Tibial artery (tissue), 4 donors: Measurements from ENCODE around the gene SYP.

Source experiments
- DNase-seq, 2 donors: peaks; one replicate each; pipeline ENCODE4 v3.0.0-alpha.2; 2019
- H3K27ac ChIP-seq, 2 donors: fragments of 200-600 bp; sonication (generic) in 1 of 2; 1 replicate in 1 of 2; 2 replicates in 1 of 2; pipeline ENCODE4 v1.5.1; 2018 to 2019; ENCODE audit warnings: mild to moderate bottlenecking in 1 of 2
- H3K27me3 ChIP-seq, 2 donors: fragments of 200-600 bp; sonication (generic) in 1 of 2; one replicate each; pipeline versions ENCODE4 v1.5.1 to v1.6.0; 2016 to 2019
- H3K36me3 ChIP-seq, 3 donors: fragments of 200-600 bp; sonication (generic) in 2 of 3; one replicate each; pipeline ENCODE4 v1.5.1; 2016 to 2019; ENCODE audit warnings: mild to moderate bottlenecking in 2 of 3
- H3K4me1 ChIP-seq, 4 donors: fragments of 200-600 bp; sonication (generic) in 2 of 4; 1 replicate in 3 of 4; 2 replicates in 1 of 4; pipeline ENCODE4 v1.5.1; 2016 to 2019
- H3K4me3 ChIP-seq, 2 donors: fragments of 200-600 bp; sonication (generic) in 1 of 2; 1 replicate in 1 of 2; 2 replicates in 1 of 2; pipeline ENCODE4 v1.5.1; 2018 to 2019; ENCODE audit warnings: mild to moderate bottlenecking in 2 of 2
- H3K9me3 ChIP-seq, 3 donors: fragments of 200-600 bp; sonication (generic) in 1 of 3; one replicate each; pipeline ENCODE4 v1.5.1; 2016 to 2019
- intact Hi-C: fragments of 100-400 bp; cut with DNase I; formaldehyde crosslinking; loops from one replicate; pipeline ENCODE4 v1.15.0; 2023; ENCODE audit warnings: low total_unique reads
- TF ChIP-seq, protein P1 (sequence below), 2 experiments: fragments of 200-600 bp in 1 of 2; fragments of 450-650 bp in 1 of 2; IDR thresholded peaks; one replicate each; pipeline ENCODE4 v1.5.1; 2017 to 2019; ENCODE audit warnings: antibody characterized with exemption in 2 of 2, mild to moderate bottlenecking in 1 of 2, moderate library complexity in 1 of 2

SYP gene

DNA sequence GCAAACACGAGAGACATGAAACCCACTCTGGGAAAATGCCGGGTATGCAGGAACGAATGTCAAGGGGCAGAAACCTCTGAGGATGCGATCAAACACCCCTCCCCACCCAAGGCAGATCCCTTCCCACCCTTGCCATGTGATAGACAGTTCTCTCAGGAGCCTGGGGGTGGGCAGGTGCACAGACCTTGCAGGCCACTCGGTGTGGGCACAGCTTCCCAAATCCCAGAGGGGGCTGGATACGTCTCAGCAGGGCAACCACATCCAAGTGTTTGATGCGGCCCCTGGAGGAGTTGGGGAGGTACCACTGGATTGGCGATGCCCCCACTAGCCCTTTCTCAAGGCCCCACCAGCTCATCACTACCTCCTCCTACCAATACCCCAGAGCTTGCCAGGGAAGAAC lies 10.4 kb upstream of the SYP start:
- Histone ChIP-seq H3K36me3 (no peaks in the 10 kb centered on the region), H3K27ac (no peak overlapping the region)
- intact Hi-C loops: no loop called here

DNA sequence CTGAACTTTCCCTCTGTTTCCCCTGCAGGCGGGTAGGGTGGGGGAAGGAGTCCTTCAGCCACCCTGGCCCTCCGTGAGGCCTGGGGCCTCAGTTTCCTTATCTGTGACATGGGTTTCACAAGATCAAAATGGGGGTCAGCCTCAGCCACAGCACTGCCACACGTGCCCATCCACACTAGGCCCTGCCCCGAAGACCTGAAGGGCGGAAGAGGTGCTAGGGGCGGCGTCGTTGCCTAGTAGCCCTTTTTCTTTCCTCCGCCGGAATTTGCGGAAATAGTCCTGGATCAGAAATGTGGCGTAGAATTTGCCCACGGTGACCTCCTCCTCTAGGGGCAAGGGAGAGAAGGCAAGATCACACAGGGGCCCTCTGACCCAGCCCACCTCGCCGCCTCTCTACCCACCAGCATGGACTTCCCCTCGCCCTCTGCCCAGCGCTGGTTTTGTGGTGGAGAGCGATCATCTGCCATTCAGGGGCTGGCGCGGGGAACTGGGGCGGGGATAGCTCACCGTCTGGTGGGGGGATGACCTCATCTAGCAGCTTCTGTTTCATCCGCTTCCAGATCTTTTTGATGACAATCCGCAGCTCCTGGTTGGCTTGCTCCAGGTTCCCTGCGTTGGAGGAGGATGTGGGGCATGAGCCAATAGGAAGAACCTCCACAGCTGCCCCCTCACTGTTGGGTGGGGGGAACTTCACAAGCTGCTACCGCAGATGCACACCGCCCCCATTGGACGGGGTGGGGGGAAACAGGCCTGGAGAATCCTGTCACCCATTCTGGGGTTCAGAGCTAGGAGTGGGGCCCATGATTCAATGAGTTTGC lies 9.7 kb upstream of the SYP start:
- Histone ChIP-seq H3K27ac (no peak overlapping the region), H3K4me1 (no peaks in the 10 kb centered on the region), H3K4me3 (no peak overlapping the region), H3K36me3 (no peaks in the 10 kb centered on the region), H3K27me3 (no peaks in the 10 kb centered on the region), H3K9me3 (no peaks in the 10 kb centered on the region)
- TF ChIP-seq, protein P1, sequence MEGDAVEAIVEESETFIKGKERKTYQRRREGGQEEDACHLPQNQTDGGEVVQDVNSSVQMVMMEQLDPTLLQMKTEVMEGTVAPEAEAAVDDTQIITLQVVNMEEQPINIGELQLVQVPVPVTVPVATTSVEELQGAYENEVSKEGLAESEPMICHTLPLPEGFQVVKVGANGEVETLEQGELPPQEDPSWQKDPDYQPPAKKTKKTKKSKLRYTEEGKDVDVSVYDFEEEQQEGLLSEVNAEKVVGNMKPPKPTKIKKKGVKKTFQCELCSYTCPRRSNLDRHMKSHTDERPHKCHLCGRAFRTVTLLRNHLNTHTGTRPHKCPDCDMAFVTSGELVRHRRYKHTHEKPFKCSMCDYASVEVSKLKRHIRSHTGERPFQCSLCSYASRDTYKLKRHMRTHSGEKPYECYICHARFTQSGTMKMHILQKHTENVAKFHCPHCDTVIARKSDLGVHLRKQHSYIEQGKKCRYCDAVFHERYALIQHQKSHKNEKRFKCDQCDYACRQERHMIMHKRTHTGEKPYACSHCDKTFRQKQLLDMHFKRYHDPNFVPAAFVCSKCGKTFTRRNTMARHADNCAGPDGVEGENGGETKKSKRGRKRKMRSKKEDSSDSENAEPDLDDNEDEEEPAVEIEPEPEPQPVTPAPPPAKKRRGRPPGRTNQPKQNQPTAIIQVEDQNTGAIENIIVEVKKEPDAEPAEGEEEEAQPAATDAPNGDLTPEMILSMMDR (IDR thresholded peaks at IDR 0.05): no peak
- DNase-seq: no peak
- intact Hi-C loops: no loop called here

More for the DNA sequence above, 10.4 kb upstream of the SYP start:
- no peaks in the 10 kb centered on the region for H3K4me1 ChIP-seq
- H3K9me3 ChIP-seq: no peaks in the 10 kb centered on the region
- H3K4me3 ChIP-seq: no peak overlapping the region
- DNase-seq: no peak
- TF ChIP-seq, protein P1 (IDR thresholded peaks at IDR 0.05): no peak
- no peaks in the 10 kb centered on the region for H3K27me3 ChIP-seq

GRCh38 chrX:49208399-49208798 lies 8.4 kb upstream of the SYP start:
- H3K4me1 ChIP-seq: no peaks in the 10 kb centered on the region
- TF ChIP-seq, protein P1 (IDR thresholded peaks at IDR 0.05): no peak
- H3K9me3 ChIP-seq: no peaks in the 10 kb centered on the region
- intact Hi-C loops: no loop called here
- DNase-seq: no peak
- no peak overlapping the region for H3K27ac ChIP-seq
- H3K27me3 ChIP-seq: no peaks in the 10 kb centered on the region
- no peak overlapping the region for H3K4me3 ChIP-seq
- H3K36me3 ChIP-seq: no peaks in the 10 kb centered on the region

- Histone ChIP-seq H3K9me3 (no peaks in the 10 kb centered on the region), H3K4me3 (no peak overlapping the region), H3K27me3 (no peaks in the 10 kb centered on the region), H3K4me1 (no peaks in the 10 kb centered on the region), H3K27ac (no peak overlapping the region), H3K36me3 (no peaks in the 10 kb centered on the region)
- TF ChIP-seq, protein P1 (IDR thresholded peaks at IDR 0.05): no peak
- no peak for DNase-seq
- intact Hi-C loops: no loop called here
Measured at GRCh38 chrX:49206543-49206942, 6.5 kb upstream of the SYP start.

GRCh38 chrX:49205443-49205842 lies 5.5 kb upstream of the SYP start:
- intact Hi-C loops: no loop called here
- H3K4me3 ChIP-seq: no peak overlapping the region
- no peak for DNase-seq
- no peaks in the 10 kb centered on the region for H3K27me3 ChIP-seq
- H3K4me1 ChIP-seq: peaks cover 0 to 6% (median 2%) of the 10 kb centered on the region in 4 donors
- TF ChIP-seq, protein P1 (IDR thresholded peaks at IDR 0.05): no peak
- no peaks in the 10 kb centered on the region for H3K9me3 ChIP-seq
- no peaks in the 10 kb centered on the region for H3K36me3 ChIP-seq
- no peak overlapping the region for H3K27ac ChIP-seq
